GM19099 (cell line): Measurements from ENCODE around the gene TOP1.

Source experiments
- POLR2A ChIP-seq: IDR thresholded peaks from 3 replicates; pipeline ENCODE4 v1.6.1; 2011; ENCODE audit warnings: low read depth; ENCODE audit not compliant: insufficient read length; ENCODE audit errors: extremely low read depth

The TOP1 gene

GRCh38 chr20:41081276-41081814 is 52.7 kb downstream of the TOP1 start:
- no peak for TF ChIP-seq POLR2A

DNA sequence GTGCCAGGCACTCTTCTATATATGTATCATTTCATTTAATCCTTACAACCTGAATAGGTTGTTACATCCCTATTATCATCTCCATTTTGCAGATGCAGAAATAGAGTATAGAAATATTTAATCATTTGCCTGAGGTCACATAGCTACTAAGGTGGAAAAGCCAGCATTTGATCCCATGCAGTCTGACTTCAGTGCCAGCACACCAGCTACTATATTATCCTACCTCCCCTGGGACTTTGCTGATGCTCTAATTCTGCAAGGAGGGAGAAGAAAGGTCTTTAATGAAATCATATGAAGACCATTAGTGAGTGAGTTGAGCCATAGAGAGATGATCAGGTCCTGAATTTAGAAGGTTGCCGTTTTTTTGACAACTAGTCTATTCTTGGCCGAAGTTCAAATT is 53.7 kb downstream of the TOP1 start:
- no peak for TF ChIP-seq POLR2A

- no peak for TF ChIP-seq POLR2A
Measured at GRCh38 chr20:41085606-41086005, 57.0 kb downstream of the TOP1 start.

- no peak for TF ChIP-seq POLR2A
Measured at GRCh38 chr20:41086402-41087324, 58.0 kb downstream of the TOP1 start.

DNA sequence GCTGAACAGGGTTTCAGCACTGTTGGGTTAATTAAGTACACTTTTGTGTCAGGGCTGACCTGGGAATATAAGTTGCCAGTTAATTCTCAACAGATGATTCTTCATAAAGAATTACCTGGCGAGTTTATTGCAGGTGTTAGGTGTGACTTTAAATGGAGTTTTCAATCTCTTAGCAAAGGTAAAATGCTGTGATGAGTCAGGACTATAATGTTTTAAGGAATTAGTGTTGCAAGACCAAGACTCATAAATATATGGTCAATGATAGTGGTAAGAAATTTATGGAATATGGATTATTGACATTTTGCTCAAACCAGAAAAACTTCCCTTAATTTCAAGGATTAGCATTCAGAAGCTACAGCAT is 58.7 kb downstream of the TOP1 start:
- TF ChIP-seq POLR2A: no peak

GRCh38 chr20:41087777-41088176 is 59.2 kb downstream of the TOP1 start:
- TF ChIP-seq POLR2A: no peak

DNA sequence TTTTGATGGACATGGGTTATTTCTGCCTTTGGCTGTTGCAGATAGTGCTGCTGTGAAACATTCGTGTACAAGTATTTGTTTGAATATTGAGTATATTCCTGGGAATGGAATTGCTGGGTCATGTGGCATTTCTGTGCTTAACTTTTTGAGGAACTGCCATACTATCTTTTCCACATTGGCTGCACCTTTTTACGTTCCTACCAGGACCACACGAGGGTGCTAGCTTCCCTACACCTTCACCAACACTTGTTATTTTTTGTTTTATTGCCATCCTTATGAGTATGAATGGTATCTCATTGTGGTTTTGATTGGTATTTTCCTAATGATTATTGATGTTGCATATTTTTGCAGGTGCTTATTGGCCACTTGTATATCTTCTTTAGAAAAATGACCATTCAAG is 60.9 kb downstream of the TOP1 start:
- no peak for TF ChIP-seq POLR2A

GRCh38 chr20:41091927-41092326 is 63.3 kb downstream of the TOP1 start:
- no peak for TF ChIP-seq POLR2A

- TF ChIP-seq POLR2A: no peak
Measured at GRCh38 chr20:41094353-41095055, 65.9 kb downstream of the TOP1 start.

- no peak for TF ChIP-seq POLR2A
Measured at GRCh38 chr20:41095110-41095969, 66.7 kb downstream of the TOP1 start.

GRCh38 chr20:41098703-41099250 is 70.2 kb downstream of the TOP1 start:
- TF ChIP-seq POLR2A: no peak

GRCh38 chr20:41100001-41100480 is 71.4 kb downstream of the TOP1 start:
- TF ChIP-seq POLR2A: no peak

DNA sequence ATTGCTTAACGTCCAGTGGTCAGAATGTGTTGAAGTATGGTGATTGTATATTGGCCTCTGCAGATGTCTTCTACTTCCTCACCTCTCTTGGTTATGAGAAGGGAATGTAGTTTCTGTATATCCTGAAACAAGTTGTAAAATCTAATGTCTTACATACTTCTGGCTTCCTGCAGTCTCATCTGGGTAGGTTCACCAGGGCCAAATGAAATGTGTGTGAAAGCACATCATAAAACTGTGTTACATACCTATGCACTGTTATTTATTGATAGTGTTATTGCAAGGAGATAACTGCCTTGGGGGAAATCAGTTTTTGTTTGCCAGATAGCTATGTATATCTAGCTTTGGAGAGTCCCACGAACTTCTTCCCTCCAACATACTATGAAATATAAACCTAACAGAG is 73.0 kb downstream of the TOP1 start:
- TF ChIP-seq POLR2A: no peak

- TF ChIP-seq POLR2A: no peak
Measured at GRCh38 chr20:41108531-41108930, 79.9 kb downstream of the TOP1 start.
